HG03045 (cell line): ENCODE results near the gene SHC4.
"Not testable (repeated sequence)": the region's sequence is repeated elsewhere in the genome, so short reads cannot be mapped to it uniquely, and the experiment has no call there.

ENCODE experiments used
- ATAC-seq: cut with Tn5 transposase; IDR thresholded peaks from one replicate; pipeline ENCODE4 v1.9.1; 2021; ENCODE audit warnings: mild to moderate bottlenecking, moderate library complexity; ENCODE audit not compliant: unreplicated experiment

SHC4 gene

GRCh38 chr15:48855501-48856440 lies 107.9 kb downstream of the SHC4 start:
- ATAC-seq, result no peak

GRCh38 chr15:48854434-48854833 lies 109.3 kb downstream of the SHC4 start:
- not testable (repeated sequence) for ATAC-seq

- ATAC-seq, result no peak
Measured at GRCh38 chr15:48851956-48852355, 111.8 kb downstream of the SHC4 start.

GRCh38 chr15:48850648-48851047 lies 113.1 kb downstream of the SHC4 start:
- no peak for ATAC-seq

GRCh38 chr15:48845123-48845522 lies 118.6 kb downstream of the SHC4 start:
- no peak for ATAC-seq

GRCh38 chr15:48842501-48842900 lies 121.2 kb downstream of the SHC4 start:
- no peak for ATAC-seq

- no peak for ATAC-seq
Measured at GRCh38 chr15:48834756-48835155, 129.0 kb downstream of the SHC4 start.

- no peak for ATAC-seq
Measured at GRCh38 chr15:48833526-48834239, 130.0 kb downstream of the SHC4 start.

GRCh38 chr15:48832648-48833047 lies 131.1 kb downstream of the SHC4 start:
- ATAC-seq, result no peak

- no peak for ATAC-seq
Measured at GRCh38 chr15:48828906-48829305, 134.8 kb downstream of the SHC4 start.

- ATAC-seq, result no peak
Measured at GRCh38 chr15:48828471-48828870, 135.2 kb downstream of the SHC4 start.

GRCh38 chr15:48825075-48825474 lies 138.6 kb downstream of the SHC4 start:
- ATAC-seq, result no peak

GRCh38 chr15:48823706-48824105 lies 140.0 kb downstream of the SHC4 start:
- no peak for ATAC-seq

GRCh38 chr15:48823237-48823636 lies 140.5 kb downstream of the SHC4 start:
- ATAC-seq, result no peak

- no peak for ATAC-seq
Measured at GRCh38 chr15:48814286-48814685, 149.4 kb downstream of the SHC4 start.

GRCh38 chr15:48811325-48811958 lies 152.3 kb downstream of the SHC4 start:
- no peak for ATAC-seq

- ATAC-seq, result peak; percentile 97
Measured at GRCh38 chr15:48810414-48811324, 153.1 kb downstream of the SHC4 start, which contains the start of gene CEP152. Gene CEP152 (minus strand): TSS chr15:48811069. CDS start chr15:48805649, 5,420 bp downstream.

- ATAC-seq, result no peak
Measured at GRCh38 chr15:48806151-48806550, 157.6 kb downstream of the SHC4 start.

- no peak for ATAC-seq
Measured at GRCh38 chr15:48805591-48805990, 158.1 kb downstream of the SHC4 start.

GRCh38 chr15:48803877-48804276 lies 159.8 kb downstream of the SHC4 start:
- no peak for ATAC-seq
